Mesenchymal stem cell (in vitro differentiated cells and primary cell): ENCODE results near the gene TSPEAR.
"Not testable (repeated sequence)": the region's sequence is repeated elsewhere in the genome, so short reads cannot be mapped to it uniquely, and the experiment has no call there.

Experiments
- DNase-seq: peaks from one replicate; pipeline ENCODE4 v3.0.0-alpha.2; 2013
- H2AFZ ChIP-seq: one replicate; pipeline ENCODE4 v1.6.1; 2013; ENCODE audit warnings: low read depth, mild to moderate bottlenecking, control low read depth, inconsistent platforms, low read length, moderate library complexity
- H2AK5ac ChIP-seq: 2 replicates; pipeline ENCODE4 v1.6.1; 2013; ENCODE audit warnings: low read length, moderate library complexity, mild to moderate bottlenecking, inconsistent platforms; ENCODE audit not compliant: severe bottlenecking
- H2BK120ac ChIP-seq: one replicate; pipeline ENCODE4 v1.6.1; 2013; ENCODE audit warnings: low read depth, mild to moderate bottlenecking, inconsistent platforms, low read length, moderate library complexity
- H2BK12ac ChIP-seq, 2 experiments: one replicate each; pipeline ENCODE4 v1.6.1; 2013; ENCODE audit warnings: inconsistent platforms in 2 of 2, low read length in 2 of 2, mild to moderate bottlenecking in 2 of 2, moderate library complexity in 2 of 2, control low read depth in 1 of 2
- H2BK15ac ChIP-seq: one replicate; pipeline ENCODE4 v1.6.1; 2013; ENCODE audit warnings: mild to moderate bottlenecking, low read depth, inconsistent platforms; ENCODE audit not compliant: poor library complexity, severe bottlenecking
- H2BK5ac ChIP-seq: 2 replicates; pipeline ENCODE4 v1.6.1; 2013; ENCODE audit warnings: low read depth, mild to moderate bottlenecking, low read length, control low read depth, inconsistent platforms; ENCODE audit not compliant: poor library complexity, severe bottlenecking
- H3K14ac ChIP-seq, 2 experiments: one replicate each; pipeline ENCODE4 v1.6.1; 2013; ENCODE audit warnings: inconsistent platforms in 2 of 2, low read length in 2 of 2, control low read depth in 1 of 2, mild to moderate bottlenecking in 1 of 2, moderate library complexity in 1 of 2
- H3K18ac ChIP-seq, 2 experiments: one replicate each; pipeline ENCODE4 v1.6.1; 2013; ENCODE audit warnings: inconsistent platforms in 2 of 2, low read length in 2 of 2, control low read depth in 1 of 2, low read depth in 1 of 2, mild to moderate bottlenecking in 1 of 2
- H3K23ac ChIP-seq, 2 experiments: one replicate each; pipeline ENCODE4 v1.6.1; 2013; ENCODE audit warnings: inconsistent platforms in 2 of 2, low read length in 2 of 2, mild to moderate bottlenecking in 2 of 2, moderate library complexity in 2 of 2, control low read depth in 1 of 2
- H3K27ac ChIP-seq: 2 replicates; pipeline ENCODE4 v1.5.1; 2013; ENCODE audit warnings: mild to moderate bottlenecking, moderate library complexity, low read length, control low read depth, inconsistent platforms; ENCODE audit not compliant: poor library complexity, severe bottlenecking
- H3K27me3 ChIP-seq, 2 experiments: 2 replicates each; pipeline versions ENCODE4 v1.6.1 to v1.7.0; 2013; ENCODE audit warnings: low read length in 2 of 2, mild to moderate bottlenecking in 2 of 2, moderate library complexity in 2 of 2, control low read depth in 1 of 2, inconsistent platforms in 1 of 2; ENCODE audit not compliant: control insufficient read depth in 1 of 2, insufficient read depth in 1 of 2
- H3K36me3 ChIP-seq, 2 experiments: 2 replicates each; pipeline versions ENCODE4 v1.6.1 to v1.7.0; 2013; ENCODE audit warnings: low read length in 2 of 2, control low read depth in 1 of 2, inconsistent platforms in 1 of 2, low read depth in 1 of 2, mild to moderate bottlenecking in 1 of 2; ENCODE audit not compliant: insufficient read depth in 2 of 2, control insufficient read depth in 1 of 2
- H3K4ac ChIP-seq, 2 experiments: one replicate each; pipeline ENCODE4 v1.6.1; 2013; ENCODE audit warnings: inconsistent platforms in 2 of 2, low read length in 2 of 2, mild to moderate bottlenecking in 2 of 2, moderate library complexity in 2 of 2, control low read depth in 1 of 2, low read depth in 1 of 2
- H3K4me1 ChIP-seq: 2 replicates; pipeline ENCODE4 v1.6.1; 2013; ENCODE audit warnings: low read depth, low read length, control low read depth; ENCODE audit not compliant: control insufficient read depth, insufficient read depth
- H3K4me2 ChIP-seq: 2 replicates; pipeline ENCODE4 v1.6.1; 2013; ENCODE audit warnings: low read length, mild to moderate bottlenecking, inconsistent platforms; ENCODE audit not compliant: poor library complexity, severe bottlenecking
- H3K4me3 ChIP-seq, 2 experiments: 2 replicates each; pipeline versions ENCODE4 v1.5.1 to v1.7.0; 2013; ENCODE audit warnings: low read length in 2 of 2, mild to moderate bottlenecking in 2 of 2, control low read depth in 1 of 2, low read depth in 1 of 2; ENCODE audit not compliant: insufficient read depth in 1 of 2
- H3K79me1 ChIP-seq: replicated peaks from 2 replicates; pipeline ENCODE4 v1.6.1; 2013; ENCODE audit warnings: mild to moderate bottlenecking, control low read depth, low read length, inconsistent platforms; ENCODE audit not compliant: poor library complexity, severe bottlenecking
- H3K9ac ChIP-seq: 2 replicates; pipeline ENCODE4 v1.7.0; 2013; ENCODE audit warnings: mild to moderate bottlenecking, low read length, moderate library complexity
- H3K9me3 ChIP-seq: 2 replicates; pipeline ENCODE4 v1.7.0; 2013; ENCODE audit warnings: mild to moderate bottlenecking, low read length; ENCODE audit not compliant: control insufficient read depth
- H4K8ac ChIP-seq: one replicate; pipeline ENCODE4 v1.6.1; 2013; ENCODE audit warnings: inconsistent platforms, mild to moderate bottlenecking, low read length, moderate library complexity
- H4K91ac ChIP-seq: one replicate; pipeline ENCODE4 v1.6.1; 2013; ENCODE audit warnings: mild to moderate bottlenecking, low read length, inconsistent platforms
- WGBS: methylation state at CpG from one replicate; pipeline ENCODE4 v1.1.7; 2013; ENCODE audit warnings: mixed read lengths; 5-methylcytosine and 5-hydroxymethylcytosine counted together

The TSPEAR gene

GRCh38 chr21:44603109-44603875 lies 108.1 kb downstream of the TSPEAR start:
- Histone ChIP-seq H2BK15ac (no peak overlapping the region), H3K4me1 (no peaks in the 10 kb centered on the region), H3K18ac (no peak overlapping the region), H2BK120ac (no peak overlapping the region), H3K4ac (no peak overlapping the region), H3K36me3 (no peaks in the 10 kb centered on the region), H2AFZ (no peak overlapping the region), H2BK12ac (no peak overlapping the region), H3K27me3 (peaks cover 3 to 17% of the 10 kb centered on the region in 2 experiments), H4K8ac (no peak overlapping the region), H3K9me3 (peaks cover 9% of the 10 kb centered on the region), H2BK5ac (no peak overlapping the region), H3K9ac (no peak overlapping the region), H4K91ac (no peak overlapping the region), H3K14ac (no peak overlapping the region), H3K27ac (no peak overlapping the region), H3K4me3 (no peak overlapping the region), H3K23ac (no peak overlapping the region), H2AK5ac (no peak overlapping the region), H3K79me1 (no peaks in the 10 kb centered on the region), H3K4me2 (no peak overlapping the region)
- 47% methylated on average over 17 of the region's 17 CpGs for whole genome bisulfite sequencing
- no peak for DNase-seq

- Histone ChIP-seq H2BK12ac (no peak overlapping the region), H3K79me1 (no peaks in the 10 kb centered on the region), H3K18ac (no peak overlapping the region), H2AFZ (no peak overlapping the region), H3K14ac (no peak overlapping the region), H3K4me1 (no peaks in the 10 kb centered on the region), H2BK120ac (no peak overlapping the region), H2AK5ac (no peak overlapping the region), H3K4me2 (no peak overlapping the region), H3K27me3 (peaks cover 3 to 21% of the 10 kb centered on the region in 2 experiments), H3K4ac (no peak overlapping the region), H3K9ac (no peak overlapping the region), H3K23ac (no peak overlapping the region), H3K9me3 (peaks cover 3% of the 10 kb centered on the region), H3K36me3 (no peaks in the 10 kb centered on the region), H4K91ac (no peak overlapping the region), H2BK5ac (no peak overlapping the region), H2BK15ac (no peak overlapping the region), H3K4me3 (no peak overlapping the region), H4K8ac (no peak overlapping the region), H3K27ac (no peak overlapping the region)
- DNase-seq = no peak
- 84% methylated on average over 20 of the region's 21 CpGs for WGBS
Observed at GRCh38 chr21:44602463-44602850, 108.9 kb downstream of the TSPEAR start.

- H3K36me3 ChIP-seq = no peaks in the 10 kb centered on the region
- DNase-seq = no peak
- H3K9me3 ChIP-seq = peaks cover 3% of the 10 kb centered on the region
- no peak overlapping the region for H2BK12ac ChIP-seq
- H2AK5ac ChIP-seq = no peak overlapping the region
- H4K8ac ChIP-seq = no peak overlapping the region
- H3K4ac ChIP-seq = no peak overlapping the region
- no peak overlapping the region for H3K4me3 ChIP-seq
- no peaks in the 10 kb centered on the region for H3K4me1 ChIP-seq
- H3K18ac ChIP-seq = no peak overlapping the region
- no peak overlapping the region for H2BK5ac ChIP-seq
- H3K79me1 ChIP-seq = no peaks in the 10 kb centered on the region
- H4K91ac ChIP-seq = no peak overlapping the region
- H2AFZ ChIP-seq = no peak overlapping the region
- no peak overlapping the region for H3K27ac ChIP-seq
- H2BK15ac ChIP-seq = no peak overlapping the region
- no peak overlapping the region for H3K23ac ChIP-seq
- no peak overlapping the region for H3K4me2 ChIP-seq
- H3K27me3 ChIP-seq = peaks cover 3 to 21% of the 10 kb centered on the region in 2 experiments
- no peak overlapping the region for H3K9ac ChIP-seq
- H3K14ac ChIP-seq = no peak overlapping the region
- H2BK120ac ChIP-seq = no peak overlapping the region
- WGBS = 87% methylated on average over 21 of the region's 23 CpGs
Observed at GRCh38 chr21:44601596-44602462, 109.5 kb downstream of the TSPEAR start.

GRCh38 chr21:44601091-44601490 lies 110.3 kb downstream of the TSPEAR start:
- H4K8ac ChIP-seq, H2BK12ac ChIP-seq, H3K14ac ChIP-seq, H3K23ac ChIP-seq, H3K79me1 ChIP-seq, H3K9ac ChIP-seq, H2AFZ ChIP-seq, H3K4me3 ChIP-seq, H3K27ac ChIP-seq, H3K4me2 ChIP-seq, H2BK15ac ChIP-seq, H3K18ac ChIP-seq, H2BK5ac ChIP-seq, H2AK5ac ChIP-seq, DNase-seq, H3K4ac ChIP-seq, H2BK120ac ChIP-seq, H3K36me3 ChIP-seq, H4K91ac ChIP-seq, H3K4me1 ChIP-seq, H3K9me3 ChIP-seq: not testable (repeated sequence)
- WGBS = 78% methylated on average over 10 of the region's 10 CpGs
- H3K27me3 ChIP-seq = peaks cover 3 to 21% of the 10 kb centered on the region in 2 experiments
